ENCODE results near the gene SRBD1.

The SRBD1 gene

DNA sequence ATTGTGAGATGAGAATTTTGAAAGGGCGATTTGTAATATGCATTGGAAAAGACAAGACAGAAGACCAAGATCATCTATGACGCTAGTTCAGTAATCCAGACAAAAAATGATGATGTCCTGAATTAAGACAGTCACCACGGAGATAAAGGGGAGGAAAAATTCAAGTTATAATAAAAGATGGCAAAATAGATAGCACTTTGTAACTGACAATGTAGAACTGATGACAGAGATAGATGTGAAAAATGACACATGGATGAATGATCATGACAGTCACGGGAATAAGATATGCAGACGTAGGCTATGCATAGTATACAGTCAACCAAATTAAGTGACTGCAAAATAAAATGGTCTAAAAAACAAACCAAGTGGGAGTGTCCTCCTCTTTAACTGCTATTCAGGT is 59.2 kb downstream of the SRBD1 start:
- DNase-seq (ENCODE audit: low spot score), result no peak

DNA sequence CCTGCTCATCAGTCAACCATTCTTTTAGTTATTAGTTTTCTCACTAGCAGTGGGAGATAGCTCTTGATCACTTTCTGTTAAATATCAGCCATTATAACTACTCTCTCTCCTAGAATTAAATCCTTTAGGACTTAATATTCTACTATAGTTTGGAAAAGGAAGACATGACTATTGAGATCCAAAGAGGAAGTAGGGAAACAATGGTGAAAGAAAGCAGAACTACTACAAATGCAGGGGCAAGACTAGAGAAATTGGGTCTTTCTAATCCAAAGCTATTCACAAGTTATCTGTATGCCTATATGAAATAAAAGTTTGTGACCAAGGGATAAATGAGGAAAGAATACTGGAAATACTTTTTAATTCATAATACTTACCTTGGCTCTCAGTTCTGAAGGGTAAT is 65.1 kb downstream of the SRBD1 start:
- no peak for DNase-seq (ENCODE audit: low spot score)

DNA sequence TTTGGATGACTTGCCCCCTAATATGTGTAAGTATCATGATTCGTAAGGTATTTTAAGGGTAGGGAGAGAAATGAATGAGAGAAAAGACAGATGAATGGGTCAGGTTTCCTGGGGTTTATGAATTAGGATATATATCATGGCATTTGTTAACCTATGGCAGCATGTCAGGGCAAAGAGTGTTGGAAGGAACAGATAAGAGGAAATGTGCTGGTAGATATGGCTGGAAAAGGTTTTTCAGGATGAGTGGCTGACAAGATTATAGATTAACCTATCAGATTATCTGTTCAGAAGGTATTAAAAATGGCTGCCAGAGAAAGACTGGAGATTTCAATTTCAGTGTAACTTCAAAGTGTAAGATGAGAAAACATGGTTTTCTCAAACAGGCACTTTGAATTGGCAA is 67.8 kb downstream of the SRBD1 start:
- no peak for DNase-seq (ENCODE audit: low spot score)

DNA sequence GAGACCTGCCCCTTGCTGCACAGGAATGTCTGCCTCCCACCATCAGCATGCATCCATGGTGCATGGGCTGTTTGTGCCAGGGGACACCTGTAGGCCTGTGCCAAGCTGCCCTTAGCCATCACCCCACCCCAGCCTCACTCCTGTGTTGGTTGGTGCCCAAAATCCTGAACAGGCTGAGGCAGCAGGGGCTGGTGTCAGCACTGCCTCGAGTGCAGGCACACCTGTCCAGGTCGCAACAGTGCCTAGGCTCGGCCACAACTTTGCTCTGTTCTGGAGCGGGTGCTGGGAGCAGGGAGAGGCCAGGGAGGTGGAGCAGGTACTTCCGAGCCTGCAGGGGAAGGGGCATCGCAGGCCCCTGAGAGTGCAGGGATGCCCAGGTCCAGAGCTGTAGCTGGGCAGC is 69.1 kb downstream of the SRBD1 start:
- no peak for DNase-seq (ENCODE audit: low spot score)

DNA sequence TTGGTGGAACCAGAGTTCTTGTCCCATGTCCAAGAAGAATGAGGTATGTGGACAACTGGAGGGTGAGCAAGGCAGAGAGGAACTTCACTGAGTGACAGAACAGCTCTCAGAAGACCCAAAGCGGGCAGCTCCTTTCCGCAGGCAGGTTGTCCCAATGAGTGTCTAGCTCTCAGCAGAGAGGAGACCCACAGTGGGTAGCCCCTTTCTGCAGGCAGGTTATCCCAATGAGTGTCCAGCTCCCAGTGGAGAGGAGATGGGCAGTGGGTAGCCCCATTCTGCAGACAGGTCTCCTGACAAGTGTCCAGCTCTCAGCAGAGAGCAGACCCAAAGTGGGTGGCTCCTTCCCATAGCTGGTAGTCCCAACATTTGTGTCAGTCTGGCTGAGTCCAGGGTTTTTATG is 69.6 kb downstream of the SRBD1 start:
- no peak for DNase-seq (ENCODE audit: low spot score)

DNA sequence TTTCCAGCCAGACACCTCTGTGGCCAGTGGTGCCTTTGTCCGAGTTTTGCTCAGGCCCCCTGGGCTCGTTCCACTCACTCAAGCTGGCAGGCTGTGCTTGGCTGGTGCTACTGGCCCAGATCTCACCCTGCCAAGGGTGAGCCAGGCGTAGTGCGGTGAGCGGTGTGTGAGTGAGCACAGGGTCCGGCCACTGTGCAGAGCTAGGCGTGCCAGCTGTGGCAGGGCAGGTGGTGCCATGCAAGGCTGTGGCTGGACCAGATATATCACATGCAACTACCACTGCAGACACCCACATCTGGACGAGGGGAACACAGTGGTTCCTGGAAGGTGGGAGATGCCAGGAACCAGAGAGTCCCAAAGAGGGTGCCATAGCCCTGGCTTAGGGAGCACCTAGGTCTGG is 70.1 kb downstream of the SRBD1 start:
- DNase-seq (ENCODE audit: low spot score), result no peak

DNA sequence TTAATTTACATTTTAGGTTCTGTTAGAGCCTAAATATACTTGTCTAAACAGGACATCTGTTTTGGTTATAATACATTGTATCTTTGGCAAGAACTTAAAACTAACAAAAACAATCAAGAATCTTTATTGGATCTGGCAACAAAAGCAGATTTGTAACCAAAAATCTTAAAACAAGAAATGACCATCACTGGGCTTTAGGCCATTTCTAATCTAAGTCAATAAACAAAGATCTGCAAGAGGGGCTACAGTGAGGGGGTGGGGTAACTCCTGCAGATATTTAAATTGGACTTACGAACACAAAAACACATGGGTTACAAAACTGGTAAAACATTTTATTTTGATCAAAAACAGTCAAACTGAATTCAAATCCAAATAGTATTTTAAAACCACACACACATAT is 77.3 kb downstream of the SRBD1 start:
- DNase-seq (ENCODE audit: low spot score), result no peak

DNA sequence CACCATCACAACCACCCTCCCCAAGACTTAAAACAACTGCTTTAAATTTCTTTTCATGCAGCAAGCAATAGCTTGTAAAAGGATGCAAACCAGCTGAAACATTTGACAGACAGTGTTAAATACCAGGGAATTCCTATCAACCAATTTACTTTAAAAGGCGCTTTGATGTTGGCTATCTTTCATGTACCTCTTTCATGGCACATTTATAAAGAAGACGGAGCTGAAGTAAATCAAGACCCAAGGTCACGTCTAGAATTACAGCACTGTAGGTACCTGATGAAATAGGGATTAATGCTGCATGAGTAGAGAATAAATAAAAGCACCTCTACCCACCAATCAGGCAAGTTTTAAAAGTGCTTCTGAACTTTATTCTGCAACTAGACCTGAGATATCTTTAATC is 78.9 kb downstream of the SRBD1 start:
- no peak for DNase-seq (ENCODE audit: low spot score)

DNA sequence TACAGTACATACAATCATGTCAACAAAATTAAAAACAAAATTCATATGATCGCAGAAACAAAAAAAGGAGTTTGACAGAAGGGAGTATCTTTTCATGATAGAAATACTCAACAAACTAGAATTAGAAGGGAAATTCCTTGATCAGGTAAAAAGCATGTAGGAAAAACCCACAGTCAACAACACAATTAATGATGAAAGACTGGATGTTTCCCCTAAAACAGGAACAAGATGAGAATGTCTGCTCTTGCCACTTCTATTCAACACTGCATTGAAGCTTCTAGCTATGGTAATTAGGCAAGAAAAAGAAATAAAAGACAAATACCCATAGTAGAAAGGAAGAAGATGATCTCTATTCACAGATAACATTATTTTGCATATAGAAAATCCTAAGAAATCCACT is 87.1 kb downstream of the SRBD1 start:
- no peak for DNase-seq (ENCODE audit: low spot score)

DNA sequence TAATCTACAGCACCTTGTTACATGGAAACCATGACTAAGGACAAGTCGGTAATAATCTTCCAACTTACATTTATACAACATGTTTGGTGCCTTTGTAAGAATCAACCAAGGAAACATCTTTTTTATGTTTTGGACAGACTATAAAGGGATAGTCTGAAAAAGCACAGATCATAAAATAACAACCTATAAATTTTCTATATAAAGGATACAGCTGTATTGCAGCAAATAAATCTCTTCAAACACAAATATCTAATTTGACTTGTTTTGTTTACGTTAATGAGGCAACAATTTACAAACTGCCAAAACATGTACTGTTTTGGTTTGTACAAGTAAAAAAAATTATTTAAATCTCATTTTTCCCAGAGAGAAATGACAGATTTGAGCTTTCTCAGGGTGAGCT is 92.5 kb downstream of the SRBD1 start:
- DNase-seq (ENCODE audit: low spot score), result no peak

DNA sequence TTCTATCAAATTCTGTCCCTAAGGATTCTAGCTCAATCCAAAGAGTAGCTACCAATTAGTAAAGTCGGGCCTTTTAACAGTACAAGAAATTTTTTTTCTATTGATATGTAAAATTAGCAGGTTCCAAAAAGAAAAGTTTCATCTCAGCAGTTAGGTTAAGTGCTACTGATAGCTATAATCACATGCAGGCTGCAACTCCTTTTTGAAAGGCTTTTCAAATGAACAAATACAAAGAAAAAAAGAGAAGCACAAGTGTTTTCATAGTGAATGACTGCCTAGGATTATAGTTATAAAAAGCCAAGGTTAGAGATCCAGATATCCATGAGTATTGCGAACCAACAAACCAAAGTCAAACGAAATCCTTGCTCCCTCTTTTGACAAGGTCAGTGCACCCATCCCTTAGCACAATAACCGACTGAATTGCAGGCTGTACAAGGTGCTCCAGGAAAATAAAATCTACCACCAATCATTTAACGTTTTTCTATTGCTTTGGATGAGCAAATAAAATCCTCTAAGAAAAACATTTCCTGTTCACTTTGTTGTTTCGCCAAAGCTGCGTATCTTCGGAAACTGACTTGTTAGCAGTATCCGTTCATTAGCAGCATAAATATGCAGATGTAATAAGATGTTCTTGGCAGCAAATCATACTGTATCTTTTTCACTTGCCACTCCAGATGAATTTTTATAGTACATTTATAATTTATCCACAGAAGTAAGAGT is 100.2 kb downstream of the SRBD1 start:
- no peak for DNase-seq (ENCODE audit: low spot score)

DNA sequence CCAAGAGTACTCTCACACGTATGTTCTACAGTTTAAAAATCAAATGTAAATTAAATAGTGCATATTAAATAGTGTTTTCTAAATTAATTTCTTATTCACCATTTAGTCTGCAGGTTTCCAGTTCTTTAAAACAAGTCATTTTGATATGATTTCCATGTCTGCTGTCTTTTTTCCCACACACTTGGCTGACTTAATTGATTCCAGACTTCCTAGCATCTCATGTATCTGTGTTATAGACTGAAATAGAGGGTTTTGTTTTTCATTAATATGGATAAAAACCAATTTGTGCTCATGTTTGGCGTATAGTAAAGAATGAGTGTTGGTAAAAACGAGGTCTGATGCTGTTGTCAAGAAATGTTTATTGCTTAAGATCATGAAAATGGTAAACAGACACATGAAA is 104.3 kb downstream of the SRBD1 start:
- DNase-seq (ENCODE audit: low spot score), result no peak

DNA sequence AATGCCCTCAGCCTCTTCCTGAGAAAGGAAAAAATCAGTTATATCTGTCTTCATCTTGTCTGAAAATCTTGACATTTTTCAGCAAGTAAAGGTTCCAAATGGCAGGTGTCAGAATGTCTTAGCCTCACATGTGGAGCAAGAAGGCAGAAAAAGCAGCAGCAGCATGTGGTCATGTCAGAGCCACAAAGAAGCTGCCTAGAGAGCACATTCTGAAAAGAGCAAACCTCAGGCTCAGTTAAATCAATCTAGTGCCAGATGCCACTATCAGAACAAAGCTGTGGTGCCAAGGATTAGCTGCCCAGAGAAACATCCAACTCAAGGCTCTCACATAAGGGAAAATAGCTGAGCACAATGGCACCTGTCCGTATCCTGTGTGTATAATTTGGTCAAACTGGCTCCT is 105.9 kb downstream of the SRBD1 start:
- no peak for DNase-seq (ENCODE audit: low spot score)

DNA sequence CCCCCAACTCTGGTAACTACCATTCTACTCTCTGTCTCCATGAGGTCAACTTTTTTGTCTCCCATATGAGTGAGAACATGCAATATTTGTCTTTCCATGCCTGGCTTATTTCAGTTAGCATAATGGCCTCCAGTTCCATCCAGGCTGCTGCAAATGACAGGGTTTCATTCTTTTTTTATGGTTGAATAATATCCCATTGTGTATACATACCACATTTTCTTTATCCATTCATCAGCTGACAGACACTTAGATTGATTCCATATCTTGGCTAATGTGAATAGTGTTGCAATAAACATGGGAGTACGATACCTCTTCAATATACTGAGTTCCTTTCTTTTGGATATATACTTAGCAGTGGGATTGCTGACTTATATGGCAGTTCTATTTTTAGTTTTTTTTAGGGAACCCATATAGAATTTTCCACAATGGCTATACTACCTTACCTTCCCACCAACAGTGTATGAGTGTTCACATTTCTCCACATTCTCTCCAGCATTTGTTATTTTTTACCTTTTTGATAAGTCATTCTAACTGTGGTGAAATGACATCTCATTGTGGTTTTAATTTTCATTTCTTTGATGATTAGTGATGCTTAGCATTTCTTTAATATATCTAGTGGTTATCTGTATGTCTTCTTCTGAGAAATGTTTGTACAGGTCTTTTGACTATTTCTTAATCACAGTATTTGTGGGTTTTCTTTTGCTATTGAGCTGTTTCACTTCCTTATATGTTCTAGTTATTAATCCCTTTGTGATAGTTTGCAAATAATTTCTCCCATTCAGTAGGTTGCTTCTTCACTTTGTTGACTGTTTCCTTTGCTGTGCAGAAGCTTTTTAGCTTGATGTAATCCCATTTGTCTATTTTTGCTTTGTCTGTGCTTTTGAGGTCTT is 112.2 kb downstream of the SRBD1 start:
- no peak for DNase-seq (ENCODE audit: low spot score)

DNA sequence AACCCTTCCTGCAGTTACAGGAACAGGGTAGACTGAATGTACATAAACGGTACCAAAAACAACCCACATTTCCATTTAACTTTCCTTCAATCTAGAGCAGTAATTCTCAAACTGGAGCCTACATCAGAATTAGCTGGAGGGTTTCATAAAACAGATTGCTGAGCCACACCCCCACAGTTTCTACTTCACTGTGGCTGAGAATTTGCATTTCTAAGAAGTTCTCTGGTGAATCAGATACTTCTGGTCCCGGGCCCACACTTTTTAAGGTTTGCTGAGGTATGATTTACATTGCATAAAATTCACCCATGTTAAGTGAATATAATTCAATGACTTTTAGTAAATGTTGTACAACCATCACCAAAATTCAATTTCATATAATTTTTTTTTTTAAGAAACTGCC is 113.7 kb downstream of the SRBD1 start:
- DNase-seq (ENCODE audit: low spot score), result no peak

DNA sequence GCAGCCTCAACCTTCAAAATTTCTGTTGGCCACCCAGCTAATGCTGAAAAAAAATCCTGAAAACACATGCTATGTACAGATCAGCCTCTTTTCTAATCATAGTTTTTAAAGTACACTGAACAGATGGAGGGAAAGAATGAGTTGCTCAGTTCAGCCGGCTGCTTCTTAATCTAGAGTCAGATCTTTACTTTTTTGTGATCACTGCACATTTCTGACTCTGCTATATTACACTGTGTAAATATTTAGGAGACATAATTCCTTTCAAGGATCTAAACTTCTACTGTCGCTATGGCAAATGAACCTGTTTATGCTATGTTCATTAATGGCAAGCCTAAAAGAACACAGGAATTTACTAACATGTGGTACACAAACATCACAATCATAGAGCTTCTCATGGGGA is 114.2 kb downstream of the SRBD1 start:
- no peak for DNase-seq (ENCODE audit: low spot score)

DNA sequence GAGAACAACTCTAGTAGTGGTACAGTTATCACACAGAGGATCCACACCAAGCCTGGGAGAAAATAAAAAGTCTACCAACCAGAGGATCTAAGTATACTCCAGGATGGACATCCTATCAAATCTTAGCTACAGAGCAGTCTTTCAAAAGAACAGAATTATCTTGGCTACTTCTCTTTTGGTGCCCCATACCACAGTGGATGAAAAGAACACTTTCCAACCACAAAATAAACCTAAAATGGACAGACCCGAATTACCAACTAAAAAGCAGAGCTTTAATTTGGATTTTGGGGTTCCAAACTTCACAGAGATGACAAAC is 116.1 kb downstream of the SRBD1 start:
- no peak for DNase-seq (ENCODE audit: low spot score)

DNA sequence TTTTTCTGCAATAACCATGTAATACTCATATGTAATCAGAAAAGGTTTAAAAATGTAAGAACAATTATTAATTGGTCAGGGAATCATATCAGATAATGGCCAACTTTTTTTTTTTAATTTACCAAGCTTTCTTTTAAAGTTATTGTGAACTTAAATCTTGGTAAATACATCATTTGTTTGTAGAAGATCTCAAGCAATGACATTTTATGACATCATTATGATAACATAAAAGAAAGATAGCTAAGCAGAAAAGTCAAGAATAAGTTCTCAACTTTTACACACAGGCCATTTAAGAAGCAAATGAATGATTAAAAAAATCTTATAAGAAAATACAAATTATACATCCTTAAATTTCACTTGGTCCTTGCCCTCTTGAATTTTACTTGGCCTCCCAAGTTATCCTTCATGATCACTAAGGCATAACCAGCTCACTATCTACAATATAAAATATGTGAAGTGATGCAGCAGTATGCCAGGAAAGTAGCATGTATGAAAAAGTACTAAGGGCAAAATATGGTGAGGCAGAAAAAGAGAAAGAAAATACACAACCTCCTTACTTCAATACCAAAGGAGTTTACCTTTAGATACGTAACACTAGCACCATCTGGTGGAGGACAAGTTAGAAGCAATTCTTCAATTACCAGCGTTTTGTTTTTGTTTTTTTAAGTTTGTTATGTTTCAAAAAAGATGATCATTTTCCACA is 116.6 kb downstream of the SRBD1 start:
- peak; percentile 62 for DNase-seq (ENCODE audit: low spot score)

DNA sequence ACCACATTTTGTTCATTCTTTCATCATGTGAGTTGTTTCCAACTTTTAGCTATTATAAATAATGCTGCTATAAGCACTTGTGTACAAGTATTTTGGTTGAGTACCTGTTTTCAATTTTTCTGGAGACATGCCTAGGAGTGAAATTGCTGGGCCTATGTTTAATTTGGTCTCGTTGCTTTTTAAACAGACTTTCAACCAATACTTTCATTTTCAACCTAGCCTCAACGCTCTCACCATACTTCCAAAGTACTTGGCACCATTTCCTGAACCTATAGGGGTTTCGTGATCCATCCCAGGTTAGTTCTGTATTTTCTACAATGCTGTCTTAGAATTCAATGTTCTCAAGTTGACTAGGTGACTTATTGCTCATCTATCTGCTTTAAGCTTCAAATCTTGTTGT is 126.1 kb downstream of the SRBD1 start:
- DNase-seq (ENCODE audit: low spot score), result no peak

DNA sequence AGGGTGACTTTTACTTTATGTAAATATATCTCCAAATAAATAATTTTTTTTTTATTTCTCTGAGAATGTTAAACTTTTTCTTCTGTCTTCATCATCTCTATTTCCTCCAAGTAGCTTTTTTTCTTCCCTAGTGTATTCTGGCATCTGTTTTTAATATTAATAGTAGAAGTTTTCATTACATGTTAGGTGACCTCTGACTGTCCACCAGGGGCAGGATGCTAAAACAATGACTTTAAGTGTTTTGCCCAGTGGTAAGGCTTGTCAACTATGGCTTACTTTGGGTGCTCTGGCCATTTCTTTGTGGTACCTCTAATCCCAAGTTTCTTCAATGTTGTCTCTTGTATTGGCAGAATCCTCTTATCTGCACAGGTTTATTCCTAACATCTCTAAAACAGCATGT is 127.1 kb downstream of the SRBD1 start:
- DNase-seq (ENCODE audit: low spot score), result no peak

DNA sequence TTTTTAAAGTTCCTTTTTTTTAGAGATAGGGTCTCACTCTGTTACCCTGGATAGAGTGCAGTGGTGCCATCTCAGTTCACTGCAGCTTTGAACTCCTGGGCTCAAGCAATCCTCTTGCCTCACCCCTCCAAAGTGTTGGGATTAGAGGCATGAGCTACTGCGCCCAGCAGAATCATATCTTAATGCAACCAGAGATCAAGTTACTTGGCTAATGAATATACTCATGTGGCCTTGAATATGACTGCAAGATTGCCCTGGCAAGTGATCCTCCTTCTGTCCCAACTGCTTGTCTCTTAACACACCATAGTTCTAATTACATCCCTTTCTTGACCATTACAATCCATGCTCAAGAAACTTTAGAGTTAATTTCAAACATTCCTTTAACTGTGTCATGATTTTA is 133.5 kb downstream of the SRBD1 start:
- no peak for DNase-seq (ENCODE audit: low spot score)

DNA sequence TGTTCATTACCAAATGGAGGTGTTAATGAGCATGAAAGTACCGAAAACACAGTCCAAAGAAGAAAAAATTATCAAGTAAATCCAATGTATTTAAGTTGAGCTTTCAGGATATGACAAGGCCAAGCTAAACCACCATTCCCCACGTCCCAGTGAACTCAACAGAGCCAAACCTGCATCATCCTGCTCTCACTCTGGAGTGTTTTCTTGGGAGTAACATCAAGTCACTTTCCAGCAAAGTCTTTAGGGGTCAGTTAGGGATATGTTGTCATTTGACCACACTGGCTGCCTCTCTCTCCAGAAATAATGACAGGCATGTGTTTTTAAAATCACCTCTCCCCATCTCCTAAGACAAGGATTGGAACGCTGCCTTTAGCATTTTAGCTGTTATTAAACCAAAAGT is 140.5 kb downstream of the SRBD1 start:
- DNase-seq (ENCODE audit: low spot score), result no peak

Data from hematopoietic multipotent progenitor cell treated with erythropoietin and hydrocortisone succinate and interleukin-3 and kit ligand, for 17 days (in vitro differentiated cells).